Heart left ventricle (tissue), 13 donors: ENCODE data around the gene APLF.

Experiments used
- CTCF ChIP-seq, 12 donors: fragments of 200-600 bp; sonication (generic) in 4 of 12; IDR thresholded peaks; one replicate each; pipeline versions ENCODE4 v1.5.0 to v1.8.0; 2018 to 2022; ENCODE audit warnings: antibody characterized with exemption in 12 of 12, mild to moderate bottlenecking in 5 of 12
- POLR2A ChIP-seq, 2 donors: fragments of 450-650 bp; IDR thresholded peaks; one replicate each; pipeline ENCODE4 v1.6.1; 2017; ENCODE audit warnings: antibody characterized with exemption in 2 of 2, mild to moderate bottlenecking in 2 of 2, moderate library complexity in 2 of 2
- donor health status: ischemic (EF 13 %, LVEDD 7.1; RV severe dilation, severe dysfunction).
- donor health status: DM: no; HTN: yes; CAD: no.
- donor health status: DM: no; HTN: no; CAD: no.
- donor health status: ischemic (EF 25% LVEDD 6.9; RV normal size, moderate dysfunction).
- donor health status: ischemic (EF 25% LVEDD 5.7; RV mildly dilated, moderate dysfunction).
- donor health status: ischemic (EF 35%, LVEDD 5.7; RV mildly dilated, moderate dysfunction).
- donor health status: nonischemic (EF 11% LVEDD 7.7; RV severe dilation, severe dysfunction).
- donor health status: DM: yes; HTN: yes; CAD: no.
- donor health status: PGD.
- donor health status: ischemic (EF 29% LVEDD 5.4; RV normal size, mild dysfunction).
- donor health status: nonischemic (EF 23%, LVEDD 6.1; RV moderate dilation, normal function).

- TF ChIP-seq CTCF (IDR thresholded peaks at IDR 0.05) (no peak), POLR2A (IDR thresholded peaks at IDR 0.05) (no peak)
These were observed 102.2 kb downstream of the APLF start for GRCh38 chr2:68569604-68570003.
